Measurements from ENCODE around the gene ESRRG.

DNA sequence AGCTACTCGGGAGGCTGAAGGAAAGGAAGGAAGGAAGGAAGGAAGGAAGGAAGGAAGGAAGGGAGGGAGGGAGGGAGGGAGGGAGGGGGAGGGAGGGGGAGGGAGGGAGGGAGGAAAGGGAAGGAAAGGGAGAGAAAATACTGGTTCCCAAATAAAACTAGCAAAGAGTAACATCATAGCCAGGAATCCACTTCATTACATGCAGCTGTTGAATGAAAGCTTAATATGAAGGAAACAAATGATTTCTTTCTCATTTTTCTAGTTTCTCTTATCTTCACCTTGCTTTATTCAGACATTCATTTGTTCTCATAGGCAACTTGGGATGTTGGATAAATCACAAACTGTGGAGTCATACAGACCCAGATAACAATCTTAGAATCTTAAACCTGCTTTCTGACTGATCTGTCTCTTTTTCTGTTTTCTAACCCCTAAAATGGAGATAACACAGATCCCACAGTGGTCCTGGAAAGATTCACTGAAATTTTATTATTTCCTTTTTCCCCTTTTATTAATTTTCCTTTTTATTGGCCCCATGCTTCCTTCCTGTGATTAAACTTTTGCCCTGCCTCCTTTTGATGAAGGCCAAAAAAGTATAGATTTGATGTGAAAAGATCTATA lies 247.5 kb downstream of the ESRRG start:
- TF ChIP-seq EZH2 (IDR thresholded peaks at IDR 0.05; ENCODE audit: insufficient read depth, poor library complexity, severe bottlenecking) (no peak), EZH2phosphoT487 (IDR thresholded peaks at IDR 0.05; ENCODE audit: insufficient read depth, low read depth) (no peak)

All from GM23248 (cell line).